HG02938 (cell line): Measurements from ENCODE around the gene AHNAK.
"Not testable (repeated sequence)": the region's sequence is repeated elsewhere in the genome, so short reads cannot be mapped to it uniquely, and the experiment has no call there.

Experiments
- ATAC-seq: cut with Tn5 transposase; IDR thresholded peaks from one replicate; pipeline ENCODE4 v1.9.1; 2021; ENCODE audit warnings: mild to moderate bottlenecking, moderate library complexity; ENCODE audit not compliant: unreplicated experiment

Gene AHNAK

GRCh38 chr11:62499944-62500649, 46.5 kb downstream of the AHNAK start:
- ATAC-seq: no peak

- ATAC-seq: not testable (repeated sequence)
These were observed 47.2 kb downstream of the AHNAK start for GRCh38 chr11:62499311-62499943.

DNA sequence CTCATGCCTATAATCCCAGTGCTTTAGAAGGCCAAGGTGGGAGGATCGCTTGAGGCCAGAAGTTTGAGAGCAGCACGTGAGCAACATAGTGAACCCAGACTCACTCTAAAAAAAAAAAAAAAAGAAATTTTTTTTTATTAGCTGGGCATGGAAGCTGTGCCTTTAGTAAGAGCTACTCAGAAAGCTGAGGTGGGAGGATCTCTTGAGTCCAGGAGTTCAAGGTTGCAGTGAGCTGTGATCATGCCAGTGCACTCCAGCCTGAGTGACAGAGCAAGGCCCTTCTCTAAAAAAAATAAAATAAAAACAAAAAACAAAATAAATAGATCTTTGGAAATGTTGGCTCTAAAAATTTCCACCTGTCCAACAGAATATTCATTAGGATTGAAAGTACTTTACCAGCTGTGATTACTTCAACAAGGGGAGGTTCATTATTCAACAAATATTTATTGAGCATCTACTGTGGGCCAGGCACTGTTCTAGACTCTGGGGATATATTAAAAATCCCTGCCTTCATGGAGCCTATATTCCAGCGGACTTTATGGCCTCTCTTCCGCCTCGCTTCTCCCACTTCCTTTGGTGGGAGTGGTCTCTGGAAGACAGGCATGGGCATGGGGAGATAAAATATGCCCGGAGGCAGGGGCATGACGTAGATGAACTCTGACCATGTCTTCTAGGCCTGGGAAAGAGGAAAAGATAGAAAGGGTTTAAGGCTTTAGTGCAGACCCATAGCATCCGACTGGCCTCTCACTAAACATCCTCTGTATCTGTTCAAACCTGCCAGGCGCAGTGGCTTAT, 47.9 kb downstream of the AHNAK start:
- no peak for ATAC-seq

- ATAC-seq: no peak
These were observed 48.6 kb downstream of the AHNAK start for GRCh38 chr11:62498031-62498430.

DNA sequence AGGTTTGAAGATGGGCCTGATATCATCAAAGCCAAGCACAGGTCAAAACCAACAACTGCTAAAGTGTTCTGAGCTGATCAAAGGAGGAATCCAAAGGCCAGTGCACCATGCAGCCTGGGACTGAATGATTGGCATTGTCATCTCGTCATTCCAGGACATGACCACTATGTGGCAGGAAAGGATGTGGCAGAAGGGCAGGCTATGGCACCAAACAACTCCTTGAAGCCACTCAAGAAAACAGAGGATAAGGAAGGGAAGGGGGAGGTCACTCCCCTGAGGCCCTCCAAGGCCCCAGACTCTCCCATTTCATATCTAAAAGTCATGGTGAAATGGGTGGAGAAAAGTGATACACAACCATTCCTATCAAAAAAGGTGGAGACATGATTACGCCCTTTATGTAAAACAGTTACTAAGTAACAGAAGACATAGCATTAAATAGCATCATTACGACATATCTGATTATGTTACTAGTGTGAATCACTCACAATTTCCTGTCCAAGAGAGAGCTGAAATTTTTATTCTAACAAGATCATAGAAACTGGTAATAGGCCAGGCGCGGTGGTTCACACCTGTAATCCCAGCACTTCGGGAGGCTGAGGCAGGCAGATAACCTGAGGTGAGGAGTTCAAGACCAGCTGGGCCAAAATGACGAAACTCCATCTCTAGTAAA, 49.3 kb downstream of the AHNAK start:
- ATAC-seq: no peak

GRCh38 chr11:62496676-62497075, 49.9 kb downstream of the AHNAK start:
- ATAC-seq: no peak

GRCh38 chr11:62494246-62494645, 52.4 kb downstream of the AHNAK start:
- ATAC-seq: no peak

DNA sequence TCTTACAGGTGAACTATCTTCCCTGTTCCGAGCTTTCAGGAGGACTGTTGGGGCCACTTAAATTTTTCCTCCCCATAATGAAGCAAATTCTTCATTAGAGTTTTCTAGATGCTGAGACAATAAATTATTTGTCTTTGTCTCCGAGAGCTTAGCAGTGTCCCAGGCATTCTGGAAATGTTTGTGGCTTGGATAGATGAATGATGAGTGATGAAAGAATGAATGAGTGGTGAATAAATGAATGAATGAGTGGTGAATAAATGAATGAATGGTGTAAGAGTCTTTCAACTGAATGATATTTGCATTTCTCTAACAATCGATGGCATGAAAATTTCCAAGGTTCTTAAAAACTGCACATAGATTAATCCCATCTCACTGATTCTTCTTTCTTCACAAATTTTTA, 52.8 kb downstream of the AHNAK start:
- ATAC-seq: no peak

DNA sequence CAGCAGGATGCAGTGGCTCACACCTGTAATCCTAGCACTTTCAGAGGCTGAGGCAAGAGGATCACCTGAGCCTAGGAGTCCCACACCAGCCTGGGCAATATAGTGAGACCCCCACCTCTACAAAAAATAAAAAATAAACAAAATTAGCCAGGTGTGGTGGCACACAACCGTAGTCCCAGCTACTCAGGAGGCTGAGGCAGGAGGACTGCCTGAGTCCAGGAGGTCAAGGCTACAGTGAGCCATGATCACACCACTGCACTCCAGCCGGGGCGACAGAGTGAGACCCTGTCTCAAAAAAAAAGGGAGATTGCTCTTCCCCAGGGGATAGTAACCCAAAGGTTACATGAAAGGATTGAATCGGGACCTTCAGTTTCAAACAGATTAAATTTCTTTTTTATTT, 54.0 kb downstream of the AHNAK start:
- no peak for ATAC-seq

DNA sequence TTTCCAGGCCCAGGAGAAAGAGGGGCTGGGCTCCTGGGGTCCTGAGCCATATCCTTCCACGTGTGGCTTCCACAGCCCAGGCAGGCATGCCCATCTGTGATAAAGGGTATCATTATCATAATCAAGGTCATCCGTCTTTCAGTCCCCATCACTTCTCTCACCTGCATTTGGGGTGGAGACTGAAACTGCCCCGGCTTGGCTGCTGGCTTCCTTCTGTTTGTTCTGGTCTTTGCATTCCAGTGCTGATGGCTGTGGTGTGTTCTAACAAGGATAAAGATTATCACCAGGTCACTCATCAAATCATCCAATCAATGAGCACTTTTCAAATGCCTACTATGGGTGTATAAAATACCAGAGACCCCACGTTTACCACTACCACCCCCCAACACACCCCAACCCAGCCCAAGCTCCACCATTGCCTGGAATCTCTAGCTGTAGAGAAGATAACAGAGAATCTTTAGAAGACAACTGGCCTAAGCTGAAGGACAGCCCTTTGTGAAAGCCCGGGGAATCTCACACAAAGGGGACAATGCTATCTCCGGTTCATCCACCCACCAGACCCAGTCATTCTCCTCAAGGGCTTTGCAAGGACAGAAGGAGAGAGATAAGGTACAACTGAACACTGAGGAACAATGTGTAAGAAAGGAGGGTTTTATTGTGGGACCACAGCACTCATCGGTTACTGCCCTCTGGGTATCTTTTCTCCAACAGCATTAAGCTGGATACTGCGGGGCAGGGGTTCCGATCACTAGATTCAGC, 54.9 kb downstream of the AHNAK start:
- ATAC-seq: no peak

- no peak for ATAC-seq
These were observed 57.4 kb downstream of the AHNAK start for GRCh38 chr11:62489204-62489603.

- ATAC-seq: no peak
These were observed 58.7 kb downstream of the AHNAK start for GRCh38 chr11:62487738-62488551.

- ATAC-seq: no peak
These were observed 59.5 kb downstream of the AHNAK start for GRCh38 chr11:62487136-62487535.

GRCh38 chr11:62484352-62484751, 62.3 kb downstream of the AHNAK start:
- no peak for ATAC-seq

- ATAC-seq: no peak
These were observed 63.9 kb downstream of the AHNAK start for GRCh38 chr11:62482753-62483152.

- ATAC-seq: no peak
These were observed 66.9 kb downstream of the AHNAK start for GRCh38 chr11:62479631-62480201.

DNA sequence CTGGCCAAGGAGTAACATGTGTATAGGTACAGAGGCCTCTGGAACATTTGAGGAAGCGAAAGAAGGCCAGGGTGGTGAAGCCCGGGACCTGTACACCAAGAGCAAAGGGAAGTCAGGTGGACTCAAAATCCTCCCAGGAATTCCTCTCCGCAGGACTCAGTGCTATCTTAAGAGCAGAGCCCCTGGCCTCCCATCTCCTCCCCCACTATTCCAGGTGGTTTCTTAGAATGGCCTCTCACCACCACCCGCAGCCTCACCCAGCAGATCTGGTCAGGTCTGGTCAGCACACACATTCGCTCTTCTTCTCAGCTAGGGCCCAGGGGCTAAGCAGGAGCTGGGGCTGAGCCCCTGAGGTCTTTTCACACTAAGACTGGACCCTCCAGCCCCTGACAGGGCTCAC, 68.7 kb downstream of the AHNAK start:
- no peak for ATAC-seq

- no peak for ATAC-seq
These were observed 74.3 kb downstream of the AHNAK start for GRCh38 chr11:62472063-62472884.

- no peak for ATAC-seq
These were observed 75.0 kb downstream of the AHNAK start for GRCh38 chr11:62471603-62472002.
